GM18867 (cell line): ENCODE results near the gene MYO6.
A peak's percentile ranks its signal among the peaks of the same experiment; 100 is the strongest.
"Not testable (repeated sequence)": the region's sequence is repeated elsewhere in the genome, so short reads cannot be mapped to it uniquely, and the experiment has no call there.

Source experiments
- ATAC-seq: cut with Tn5 transposase; IDR thresholded peaks from one replicate; pipeline ENCODE4 v1.9.1; 2021; ENCODE audit warnings: mild to moderate bottlenecking, moderate library complexity; ENCODE audit not compliant: unreplicated experiment

MYO6 gene

GRCh38 chr6:75880305-75880704, 131.3 kb downstream of the MYO6 start:
- ATAC-seq = no peak

DNA sequence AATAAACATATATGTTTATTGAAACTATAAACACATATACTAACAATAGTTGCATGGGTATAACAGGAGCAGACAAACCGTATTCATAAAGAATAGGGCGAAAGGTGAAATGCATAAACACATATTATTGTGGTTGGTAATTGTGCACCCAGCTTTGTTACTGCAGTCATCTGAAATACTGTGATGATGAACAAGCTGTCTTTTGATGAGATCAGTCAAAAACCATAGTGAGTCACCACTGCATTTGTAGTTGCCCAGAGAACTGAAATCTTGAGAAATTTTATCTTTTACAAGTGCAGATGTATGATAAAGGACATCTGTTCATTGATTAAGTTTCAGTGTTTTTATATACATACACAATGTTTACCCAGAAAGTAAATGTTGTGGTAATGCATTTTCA, 133.7 kb downstream of the MYO6 start:
- no peak for ATAC-seq

DNA sequence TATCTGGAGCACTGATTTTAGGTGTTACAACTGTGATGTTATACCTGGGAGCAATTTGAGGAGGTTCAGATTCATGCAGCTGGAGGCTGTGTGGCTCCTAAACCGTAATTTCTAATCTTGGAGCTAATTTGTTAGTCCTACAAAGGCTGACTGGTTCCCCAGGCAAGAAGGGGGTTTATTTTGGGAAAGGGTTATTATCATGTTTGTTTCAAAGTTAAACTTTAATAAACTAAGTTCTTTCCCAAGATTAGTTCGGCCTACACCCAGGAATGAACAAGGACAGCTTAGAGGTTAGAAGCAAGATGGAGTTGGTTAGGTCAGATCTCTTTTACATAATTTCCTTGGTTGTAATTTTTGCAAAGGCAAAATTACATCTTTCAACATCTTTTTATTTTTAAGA, 135.8 kb downstream of the MYO6 start:
- no peak for ATAC-seq

GRCh38 chr6:75892384-75892783, 143.3 kb downstream of the MYO6 start:
- no peak for ATAC-seq

DNA sequence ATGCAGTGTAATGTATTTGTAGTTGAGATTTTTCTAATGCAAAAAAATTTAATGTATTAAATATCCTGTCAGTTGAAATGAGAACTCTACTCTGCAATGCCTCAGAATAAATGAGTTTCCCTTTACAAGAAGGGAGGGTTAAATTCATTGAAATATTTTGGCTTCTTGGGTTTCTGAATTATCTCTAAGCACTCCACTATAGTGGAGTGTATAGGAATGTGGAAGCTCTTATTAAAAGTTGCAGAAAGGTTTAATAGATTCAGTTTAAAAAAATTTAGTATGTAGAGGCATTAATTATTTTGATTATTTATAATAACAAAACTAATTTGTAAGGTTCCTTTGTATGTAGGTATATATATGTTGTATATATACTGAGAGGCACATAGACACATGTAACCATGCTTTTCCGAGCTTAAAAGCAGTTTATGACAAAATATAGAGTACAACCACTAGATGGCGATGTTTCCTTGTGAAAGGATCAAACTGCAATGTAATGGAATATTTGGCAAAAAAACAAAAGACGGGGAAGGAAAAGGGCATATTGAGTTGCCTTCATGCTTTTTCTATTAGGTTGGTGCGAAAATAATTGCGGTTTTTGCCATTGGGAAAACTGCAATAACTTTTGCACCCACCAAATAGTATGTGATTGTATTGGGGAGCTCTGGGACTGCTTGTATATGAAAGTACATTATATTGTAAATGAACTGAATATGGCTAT, 144.2 kb downstream of the MYO6 start:
- peak; percentile 76 for ATAC-seq

DNA sequence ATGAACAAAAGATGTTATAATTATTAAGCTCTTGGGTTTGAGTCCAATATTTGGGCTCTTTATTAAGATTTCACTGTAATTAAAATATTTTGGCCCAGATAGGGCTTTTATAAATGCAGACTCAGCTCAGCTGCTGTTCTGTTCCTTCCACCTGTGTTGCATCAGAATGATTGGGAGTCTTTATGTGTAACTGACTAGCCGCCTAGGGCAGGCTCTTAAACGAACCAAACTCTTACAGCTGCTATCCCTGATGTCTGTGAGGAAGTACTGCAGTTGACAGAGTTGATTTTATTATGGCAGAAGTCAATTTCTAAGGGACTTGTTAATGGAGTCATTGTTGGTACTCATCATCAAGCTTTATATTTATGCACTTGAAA, 144.7 kb downstream of the MYO6 start:
- no peak for ATAC-seq

DNA sequence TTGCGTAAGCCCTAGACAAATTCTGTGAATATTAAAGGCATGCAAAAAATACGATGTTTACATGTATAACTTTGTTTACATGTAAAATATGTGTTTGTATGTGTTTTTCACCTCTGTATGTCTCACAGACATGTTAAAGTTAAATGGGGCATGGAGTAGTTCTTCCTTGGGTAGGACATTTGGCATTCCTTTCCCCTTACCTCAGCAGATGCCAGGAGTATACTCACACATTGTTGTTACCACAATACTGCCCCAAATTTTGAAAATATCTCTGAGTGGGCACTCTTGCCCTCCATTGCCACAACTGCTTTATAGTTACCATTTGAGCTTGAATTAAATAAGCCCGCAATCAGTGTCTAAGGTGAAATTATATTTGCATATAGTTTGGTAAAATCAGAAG, 147.5 kb downstream of the MYO6 start:
- ATAC-seq = no peak

DNA sequence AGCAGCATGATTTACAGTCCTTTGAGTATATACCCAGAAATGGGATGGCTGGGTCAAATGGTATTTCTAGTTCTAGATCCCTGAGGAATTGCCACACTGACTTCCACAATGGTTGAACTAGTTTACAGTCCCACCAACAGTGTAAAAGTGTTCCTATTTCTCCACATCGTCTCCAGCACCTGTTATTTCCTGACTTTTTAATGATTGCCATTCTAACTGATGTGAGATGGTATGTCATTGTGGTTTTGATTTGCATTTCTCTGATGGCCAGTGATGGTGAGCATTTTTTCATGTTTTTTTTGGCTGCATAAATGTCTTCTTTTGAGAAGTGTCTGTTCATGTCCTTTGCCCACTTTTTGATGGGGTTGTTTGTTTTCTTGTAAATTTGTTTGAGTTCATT, 151.2 kb downstream of the MYO6 start:
- ATAC-seq = not testable (repeated sequence)

GRCh38 chr6:75905129-75905528, 156.1 kb downstream of the MYO6 start:
- ATAC-seq = not testable (repeated sequence)

GRCh38 chr6:75906871-75907270, 157.8 kb downstream of the MYO6 start:
- no peak for ATAC-seq

GRCh38 chr6:75907444-75907843, 158.4 kb downstream of the MYO6 start:
- no peak for ATAC-seq

DNA sequence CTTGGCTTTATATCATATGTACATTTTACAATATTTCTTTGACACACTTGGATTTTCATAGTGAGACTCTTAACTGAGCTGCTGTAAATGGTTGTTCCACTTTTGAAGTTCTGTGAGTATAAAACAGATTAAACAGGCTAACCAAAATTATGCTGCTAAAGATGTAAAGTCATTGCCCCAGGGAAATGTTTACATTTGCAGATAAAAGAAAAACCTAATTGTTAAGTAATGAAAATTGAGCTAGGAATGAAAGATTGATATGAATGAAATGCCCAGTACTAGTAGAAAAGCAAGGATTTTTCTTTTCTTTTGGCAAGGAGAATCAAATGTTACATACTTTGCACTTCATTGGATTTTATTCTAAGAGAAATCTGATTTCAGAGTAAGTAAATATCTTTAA, 164.0 kb downstream of the MYO6 start:
- ATAC-seq = no peak

- no peak for ATAC-seq
These were observed 173.2 kb downstream of the MYO6 start for GRCh38 chr6:75922226-75922625.

DNA sequence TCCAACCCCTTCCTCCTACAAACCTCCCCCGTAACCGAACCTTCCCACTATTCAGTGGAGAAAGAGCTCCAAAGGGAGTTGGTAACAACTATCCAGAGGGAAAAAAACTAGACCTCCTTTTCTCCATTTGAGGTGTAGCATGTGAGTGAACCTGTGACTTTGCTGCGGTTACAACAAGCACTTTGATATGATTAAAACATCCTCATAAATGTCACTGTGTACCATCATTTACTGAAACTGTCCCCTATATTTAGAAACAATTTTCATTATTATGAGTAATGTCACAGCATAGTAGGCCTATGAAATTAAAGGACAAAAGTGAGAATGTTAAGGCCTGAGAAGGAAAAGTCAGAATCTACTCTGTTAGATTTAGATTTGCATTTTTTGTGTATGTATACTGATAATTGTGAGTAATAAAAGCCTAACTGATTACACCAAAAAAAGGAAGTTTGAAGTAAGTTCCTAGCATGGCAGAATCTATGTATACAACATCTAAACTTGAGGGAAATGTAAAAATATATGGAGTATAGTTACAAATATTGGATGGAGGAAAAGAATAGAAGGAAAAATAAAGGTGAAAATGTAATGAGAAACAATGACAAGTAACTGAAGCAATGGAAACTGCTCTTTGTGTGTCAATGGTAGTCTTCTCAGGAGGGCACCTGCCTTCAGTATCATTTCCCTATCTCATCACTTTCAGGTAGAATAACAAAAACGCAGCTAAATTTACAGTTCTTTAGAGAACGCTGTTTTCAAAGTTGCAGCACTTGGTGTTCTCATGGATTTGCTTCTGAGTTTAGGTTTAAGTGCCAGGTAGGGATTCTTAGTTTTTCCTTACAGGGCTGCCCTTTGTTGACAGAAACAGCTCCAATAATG, 177.5 kb downstream of the MYO6 start:
- peak; percentile 86 for ATAC-seq

- no peak for ATAC-seq
These were observed 182.1 kb downstream of the MYO6 start for GRCh38 chr6:75931011-75931680.

- peak; percentile 54 for ATAC-seq
These were observed 183.0 kb downstream of the MYO6 start for GRCh38 chr6:75932067-75932466.

DNA sequence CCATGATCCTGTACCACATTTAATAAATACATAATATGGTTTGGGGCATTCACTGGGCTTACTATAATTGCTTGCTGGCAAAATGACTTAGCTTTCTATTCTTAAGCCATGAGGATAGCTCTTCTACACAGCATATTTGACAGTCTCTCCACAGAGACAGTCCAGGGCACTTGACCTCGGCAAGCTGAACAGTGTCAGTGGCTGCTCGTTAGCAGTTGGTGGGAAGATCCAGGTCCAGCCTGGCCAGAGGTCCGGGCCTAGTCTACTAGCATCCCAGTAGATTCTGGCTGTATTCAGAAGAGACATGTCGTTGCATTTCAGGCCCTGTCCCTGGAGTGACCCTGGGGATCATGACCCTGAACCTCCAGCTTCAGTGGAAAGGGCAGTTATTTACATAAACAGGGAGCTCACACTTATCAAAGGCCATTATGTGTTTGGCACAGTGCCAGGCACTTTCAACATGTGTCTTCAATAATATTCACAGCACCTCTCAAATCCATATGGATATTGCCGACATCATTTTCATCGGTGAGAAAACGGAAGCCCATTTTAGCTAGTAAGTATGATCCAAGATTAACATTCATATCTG, 184.4 kb downstream of the MYO6 start:
- no peak for ATAC-seq

GRCh38 chr6:75934643-75935472, 185.8 kb downstream of the MYO6 start:
- peak; percentile 75 for ATAC-seq

DNA sequence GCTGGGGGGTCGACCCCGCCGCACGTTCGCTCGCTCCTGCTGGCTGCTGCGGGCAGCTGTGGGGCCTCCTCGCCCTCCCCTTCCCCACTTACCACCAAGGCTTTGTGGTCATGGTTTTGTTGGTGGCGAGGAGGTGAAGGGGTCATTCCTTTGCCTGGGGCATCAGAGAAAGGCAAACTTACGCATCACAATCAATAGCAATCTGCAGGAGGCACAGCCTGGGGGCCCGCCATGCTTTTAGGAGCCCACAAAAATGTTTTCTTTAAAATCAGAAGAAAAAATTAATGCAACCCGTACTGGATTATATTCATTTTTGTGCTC, 186.4 kb downstream of the MYO6 start:
- no peak for ATAC-seq

GRCh38 chr6:75936682-75937081, 187.6 kb downstream of the MYO6 start:
- ATAC-seq = no peak

DNA sequence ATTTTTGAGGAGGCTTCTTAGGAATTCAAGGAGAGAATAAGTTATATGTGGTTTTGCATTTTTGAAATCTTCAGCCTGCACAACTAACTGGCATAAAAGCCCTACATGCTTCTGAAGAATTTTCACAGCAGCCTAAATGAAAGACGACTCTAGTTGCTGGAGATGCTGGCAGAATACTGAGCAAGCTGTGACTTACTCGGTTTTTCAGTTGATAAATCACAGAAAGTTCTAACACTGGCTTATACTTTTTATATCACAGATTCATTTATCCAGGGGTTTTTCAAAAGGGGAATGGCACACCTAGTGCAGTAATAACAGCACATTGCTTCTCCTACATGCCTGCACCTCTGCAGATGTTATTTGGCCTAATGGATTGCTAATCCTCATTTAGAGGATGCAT, 188.8 kb downstream of the MYO6 start:
- no peak for ATAC-seq
